HG02852 (cell line): ENCODE results near the gene CFAP69.

Source experiments
- ATAC-seq: cut with Tn5 transposase; IDR thresholded peaks from one replicate; pipeline ENCODE4 v1.9.1; 2021; ENCODE audit warnings: mild to moderate bottlenecking, moderate library complexity; ENCODE audit not compliant: unreplicated experiment

Gene CFAP69

GRCh38 chr7:90244909-90245851, at the start of gene CFAP69:
CFAP69 (plus strand) TSS chr7:90245174; CDS start chr7:90245425, 251 bp downstream.
- ATAC-seq = peak; percentile 90

GRCh38 chr7:90201500-90202195, 43.3 kb upstream of the CFAP69 start:
- no peak for ATAC-seq

- no peak for ATAC-seq
These were observed 37.0 kb upstream of the CFAP69 start for GRCh38 chr7:90207956-90208355.

- ATAC-seq = no peak
These were observed 35.2 kb upstream of the CFAP69 start for GRCh38 chr7:90209776-90210175.

GRCh38 chr7:90210475-90210874, 34.5 kb upstream of the CFAP69 start:
- no peak for ATAC-seq

GRCh38 chr7:90210981-90211380, 34.0 kb upstream of the CFAP69 start:
- ATAC-seq = peak; percentile 14

- ATAC-seq = peak; percentile 80
These were observed 33.4 kb upstream of the CFAP69 start, which contains the start of gene STEAP2 for GRCh38 chr7:90211391-90212148. STEAP2 (plus strand) TSS chr7:90211740; CDS start chr7:90225083, 13,343 bp downstream.

- no peak for ATAC-seq
These were observed 32.9 kb upstream of the CFAP69 start for GRCh38 chr7:90212149-90212495.

GRCh38 chr7:90213521-90213920, 31.5 kb upstream of the CFAP69 start:
- no peak for ATAC-seq

- ATAC-seq = no peak
These were observed 28.8 kb upstream of the CFAP69 start for GRCh38 chr7:90216080-90216674.

- ATAC-seq = no peak
These were observed 28.2 kb upstream of the CFAP69 start for GRCh38 chr7:90216771-90217170.

GRCh38 chr7:90222390-90222789, 22.6 kb upstream of the CFAP69 start:
- no peak for ATAC-seq

GRCh38 chr7:90222811-90223725, 21.9 kb upstream of the CFAP69 start:
- ATAC-seq = no peak

- no peak for ATAC-seq
These were observed 20.8 kb upstream of the CFAP69 start for GRCh38 chr7:90224195-90224594.

- ATAC-seq = no peak
These were observed 19.8 kb upstream of the CFAP69 start for GRCh38 chr7:90225181-90225580.

GRCh38 chr7:90225601-90226000, 19.4 kb upstream of the CFAP69 start:
- no peak for ATAC-seq

GRCh38 chr7:90227259-90227658, 17.7 kb upstream of the CFAP69 start:
- no peak for ATAC-seq

- ATAC-seq = no peak
These were observed 15.3 kb upstream of the CFAP69 start for GRCh38 chr7:90229682-90230081.

- ATAC-seq = no peak
These were observed 14.1 kb upstream of the CFAP69 start for GRCh38 chr7:90230834-90231233.

GRCh38 chr7:90231304-90231703, 13.7 kb upstream of the CFAP69 start:
- no peak for ATAC-seq
